CD14-positive monocyte (primary cell): ENCODE results near the gene KLHL22. TPM values are rescaled to one million over a fixed set of nuclear protein-coding genes. Genes with fewer than 3 reads are reported as not detected.

Source experiments
- DNase-seq, 3 donors: peaks; one replicate each; pipeline ENCODE4 v3.0.0-alpha.2; 2011 to 2022
- H2AFZ ChIP-seq: 2 replicates; pipeline ENCODE4 v1.6.0; 2012; ENCODE audit warnings: mild to moderate bottlenecking, low read depth, low read length, inconsistent platforms; ENCODE audit not compliant: insufficient read depth, poor library complexity, severe bottlenecking
- H3K27ac ChIP-seq, 2 donors: 1 replicate in 1 of 2; 2 replicates in 1 of 2; pipeline ENCODE4 v1.5.1; 2012 to 2013; ENCODE audit warnings: low read length in 2 of 2, control low read depth in 1 of 2, inconsistent platforms in 1 of 2, low read depth in 1 of 2, mild to moderate bottlenecking in 1 of 2
- H3K27me3 ChIP-seq, 2 donors: one replicate each; pipeline versions ENCODE4 v1.6.0 to v1.6.1; 2011 to 2013; ENCODE audit warnings: low read length in 2 of 2; ENCODE audit not compliant: control insufficient read depth in 2 of 2, insufficient read depth in 2 of 2
- H3K36me3 ChIP-seq, 2 donors: replicated peaks in 1 of 2; 1 replicate in 1 of 2; 2 replicates in 1 of 2; pipeline versions ENCODE4 v1.5.1 to v1.6.1; 2012 to 2013; ENCODE audit warnings: low read length in 2 of 2, control low read depth in 1 of 2, inconsistent platforms in 1 of 2, mild to moderate bottlenecking in 1 of 2; ENCODE audit not compliant: insufficient read depth in 2 of 2, control insufficient read depth in 1 of 2
- H3K4me1 ChIP-seq, 2 donors: 1 replicate in 1 of 2; 2 replicates in 1 of 2; pipeline versions ENCODE4 v1.5.1 to v1.6.1; 2012 to 2013; ENCODE audit warnings: low read length in 2 of 2, control low read depth in 1 of 2, inconsistent platforms in 1 of 2, mild to moderate bottlenecking in 1 of 2, moderate library complexity in 1 of 2; ENCODE audit not compliant: insufficient read depth in 2 of 2, control insufficient read depth in 1 of 2
- H3K4me2 ChIP-seq: replicated peaks from 2 replicates; pipeline ENCODE3; 2012; ENCODE audit warnings: low read length, moderate library complexity, mild to moderate bottlenecking; ENCODE audit not compliant: poor library complexity, severe bottlenecking; ENCODE audit errors: extremely low read depth
- H3K4me3 ChIP-seq, 3 experiments: fragments of 200-600 bp in 1 of 3; sonication (generic) in 1 of 3; replicated peaks in 1 of 3; 1 replicate in 2 of 3; 2 replicates in 1 of 3; pipeline ENCODE4 v1.5.1; 2011 to 2013; ENCODE audit warnings: low read length in 3 of 3, mild to moderate bottlenecking in 3 of 3, control low read depth in 2 of 3, low read depth in 2 of 3, inconsistent platforms in 1 of 3, moderate library complexity in 1 of 3
- H3K79me2 ChIP-seq: 2 replicates; pipeline ENCODE4 v1.6.0; 2012; ENCODE audit warnings: mild to moderate bottlenecking, control low read depth, inconsistent platforms, low read length, moderate library complexity; ENCODE audit not compliant: insufficient read depth
- H3K9ac ChIP-seq: 2 replicates; pipeline ENCODE4 v1.6.0; 2017; ENCODE audit warnings: low read length, mild to moderate bottlenecking; ENCODE audit not compliant: insufficient read depth, poor library complexity, severe bottlenecking
- H3K9me3 ChIP-seq, 2 donors: replicated peaks in 1 of 2; 1 replicate in 1 of 2; 2 replicates in 1 of 2; pipeline versions ENCODE4 v1.5.1 to v1.6.1; 2012 to 2013; ENCODE audit warnings: low read length in 2 of 2, control low read depth in 1 of 2; ENCODE audit not compliant: control insufficient read depth in 1 of 2, insufficient read depth in 1 of 2
- H4K20me1 ChIP-seq: 2 replicates; pipeline ENCODE4 v1.6.0; 2012; ENCODE audit warnings: mild to moderate bottlenecking, low read length, control low read depth, moderate library complexity; ENCODE audit not compliant: insufficient read depth
- H3K27ac Mint-ChIP-seq, 7 donors: one replicate each; pipeline ENCODE4 v1.8.0; 2020; ENCODE audit warnings: mild to moderate bottlenecking in 7 of 7, mixed read lengths in 7 of 7, moderate library complexity in 6 of 7, inconsistent platforms in 2 of 7
- H3K27me3 Mint-ChIP-seq, 3 donors: one replicate each; pipeline ENCODE4 v1.8.0; 2021 to 2022; ENCODE audit warnings: low read depth in 3 of 3, mild to moderate bottlenecking in 3 of 3, mixed read lengths in 3 of 3, moderate library complexity in 3 of 3, inconsistent platforms in 1 of 3
- H3K36me3 Mint-ChIP-seq, 2 donors: one replicate each; pipeline ENCODE4 v1.8.0; 2020; ENCODE audit warnings: mixed read lengths in 2 of 2, inconsistent platforms in 1 of 2, mild to moderate bottlenecking in 1 of 2
- H3K4me1 Mint-ChIP-seq: one replicate; pipeline ENCODE4 v1.8.0; 2020; ENCODE audit warnings: mild to moderate bottlenecking, mixed read lengths
- H3K4me3 Mint-ChIP-seq, 2 donors: one replicate each; pipeline ENCODE4 v1.8.0; 2020; ENCODE audit warnings: mild to moderate bottlenecking in 2 of 2, mixed read lengths in 2 of 2, moderate library complexity in 1 of 2
- H3K9me3 Mint-ChIP-seq, 7 donors: one replicate each; pipeline ENCODE4 v1.8.0; 2020 to 2022; ENCODE audit warnings: mixed read lengths in 7 of 7, mild to moderate bottlenecking in 6 of 7, moderate library complexity in 6 of 7, inconsistent platforms in 2 of 7
- CTCF ChIP-seq: fragments of 200-600 bp; IDR thresholded peaks from one replicate; pipeline ENCODE4 v1.8.0; 2022; ENCODE audit warnings: antibody characterized with exemption, mild to moderate bottlenecking
- WGBS: methylation state at CpG from one replicate; pipeline ENCODE4 v1.1.5; 2013; ENCODE audit warnings: missing lambda C conversion rate; ENCODE audit not compliant: insufficient coverage; 5-methylcytosine and 5-hydroxymethylcytosine counted together
- intact Hi-C, 2 donors: fragments of 100-400 bp; cut with micrococcal nuclease; formaldehyde crosslinking; loops; one replicate each; pipeline versions ENCODE4 v1.15.0 to v1.15.1; 2023
- polyA plus RNA-seq, 3 donors: library from polyadenylated mRNA; depleted of rRNA in 1 of 3; unstranded in 2 of 3; stranded (reverse) in 1 of 3; fragments of 300-500 nt in 2 of 3; fragments of >200 nt in 1 of 3; fragmentation: Illumina TruSeq in 2 of 3; gene quantifications; 1 replicate in 2 of 3; 2 replicates in 1 of 3; pipeline ENCODE4 v1.2.3, GENCODE V29; 2012 to 2021

Gene KLHL22
- polyA plus RNA-seq, 3 donors, result 7.8 to 15.6 (median 9.2) TPM

GRCh38 chr22:20514658-20515406 is 19.2 kb upstream of the KLHL22 start:
- DNase-seq, result peak in 2 of 3 donors; percentile 14 to 71
- Histone ChIP-seq H3K4me2 (no peak overlapping the region), H2AFZ (no peak overlapping the region), H3K4me3 (no peak overlapping the region), H3K36me3 (peaks cover 26 to 68% of the 10 kb centered on the region in 2 donors), H4K20me1 (peaks cover 97% of the 10 kb centered on the region), H3K9ac (no peak overlapping the region), H3K27ac (peak overlapping the region in 1 of 2 donors; percentile 52), H3K79me2 (peaks cover 97% of the 10 kb centered on the region), H3K9me3 (no peaks in the 10 kb centered on the region), H3K4me1 (peaks cover 9 to 18% of the 10 kb centered on the region in 2 donors), H3K27me3 (no peaks in the 10 kb centered on the region)
- Mint-ChIP-seq H3K36me3 (peaks cover 37 to 56% of the 10 kb centered on the region in 2 donors), H3K27me3 (peaks cover 0 to 2% (median 0%) of the 10 kb centered on the region in 3 donors), H3K9me3 (no peaks in the 10 kb centered on the region), H3K4me1 (peaks cover 35% of the 10 kb centered on the region), H3K4me3 (no peak overlapping the region), H3K27ac (peak overlapping the region in 4 of 7 donors; percentile 70 to 86 (median 77))
- 70% methylated on average over 3 of the region's 6 CpGs for WGBS
- intact Hi-C loops, result no loop called here
- TF ChIP-seq CTCF, result no peak

- H2AFZ ChIP-seq, result no peak overlapping the region
- no peaks in the 10 kb centered on the region for H3K9me3 ChIP-seq
- intact Hi-C loops, result no loop called here
- no peak for DNase-seq
- no peaks in the 10 kb centered on the region for H3K27me3 ChIP-seq
- peaks cover 93% of the 10 kb centered on the region for H3K79me2 ChIP-seq
- H3K4me3 Mint-ChIP-seq, result no peak overlapping the region
- no CpG with 5 or more reads among the region's 4 CpGs for WGBS
- peaks cover 17 to 29% of the 10 kb centered on the region in 2 donors for H3K36me3 Mint-ChIP-seq
- peak overlapping the region in 6 of 7 donors; percentile 16 to 92 (median 73) for H3K27ac Mint-ChIP-seq
- peaks cover 55% of the 10 kb centered on the region for H3K4me1 Mint-ChIP-seq
- no peak overlapping the region for H3K9ac ChIP-seq
- peaks cover 11 to 37% of the 10 kb centered on the region in 2 donors for H3K36me3 ChIP-seq
- no peaks in the 10 kb centered on the region for H3K9me3 Mint-ChIP-seq
- H3K4me1 ChIP-seq, result peaks cover 28 to 42% of the 10 kb centered on the region in 2 donors
- H4K20me1 ChIP-seq, result peaks cover 82% of the 10 kb centered on the region
- peak overlapping the region in 1 of 2 donors; percentile 98 for H3K27ac ChIP-seq
- H3K4me2 ChIP-seq, result no peak overlapping the region
- no peak for TF ChIP-seq CTCF
- peaks cover 0 to 2% (median 0%) of the 10 kb centered on the region in 3 donors for H3K27me3 Mint-ChIP-seq
- no peak overlapping the region for H3K4me3 ChIP-seq
Observed at GRCh38 chr22:20511578-20512229, 16.1 kb upstream of the KLHL22 start.
